Astrocyte (in vitro differentiated cells and primary cell): ENCODE measurements around the gene ZFP91.

ENCODE experiments used
- CTCF ChIP-seq: IDR thresholded peaks from 2 replicates; pipeline ENCODE4 v1.5.1; 2011; ENCODE audit warnings: low read depth, mild to moderate bottlenecking, inconsistent platforms, low read length, moderate library complexity; ENCODE audit not compliant: insufficient read depth
- EZH2 ChIP-seq: IDR thresholded peaks from 2 replicates; pipeline ENCODE4 v1.6.1; 2012; ENCODE audit warnings: mild to moderate bottlenecking, low read length, inconsistent platforms; ENCODE audit not compliant: insufficient read depth

- TF ChIP-seq CTCF (no peak), EZH2 (no peak)
Observed at GRCh38 chr11:58616594-58616993, 37.7 kb downstream of the ZFP91 start.
